ENCODE data around the gene AKTIP. TPM values are rescaled to one million over a fixed set of nuclear protein-coding genes. Genes with fewer than 3 reads are reported as not detected.

AKTIP gene
- total RNA-seq, 1 experiment from 2014 or later = 26.1 TPM

DNA sequence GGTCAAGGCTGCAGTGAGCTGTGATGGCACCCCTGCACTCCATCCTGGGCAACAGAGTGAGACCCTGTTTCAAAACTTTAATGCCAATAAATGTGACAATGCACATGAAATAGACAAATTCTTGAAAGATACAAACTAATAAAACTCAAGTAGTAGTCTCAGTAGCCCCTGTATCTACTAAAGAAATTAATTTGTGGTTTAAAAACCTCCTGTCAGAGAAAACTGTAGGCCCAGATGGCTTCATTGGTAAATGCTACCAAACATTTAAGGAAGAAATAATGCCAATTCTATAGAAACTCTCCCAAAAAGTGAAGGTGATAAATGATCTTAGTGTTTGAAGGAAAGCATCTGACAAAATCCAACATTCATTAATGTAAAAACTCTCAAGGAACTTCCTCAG, 16.8 kb downstream of the AKTIP start:
- no peaks in the 10 kb centered on the region for H3K27me3 ChIP-seq (ENCODE audit: control insufficient read depth, insufficient read depth, low read length)
- DNase-seq (ENCODE audit: low read depth, low spot score) (no peak), ATAC-seq (no peak)
- CTCF ChIA-PET = no interaction called here
- H3K36me3 ChIP-seq (ENCODE audit: control insufficient read depth, insufficient read depth, low read length) = peaks cover 5% of the 10 kb centered on the region
- in situ Hi-C loops (cut with HindIII; ENCODE audit: low pct_unique_long_range_greater_than_20kb, low sequenced_read_pairs) (no loop called here), intact Hi-C loops (cut with micrococcal nuclease; ENCODE audit: unreplicated experiment) (no loop called here)
- H3K9me3 ChIP-seq (ENCODE audit: control insufficient read depth, insufficient read depth, low read depth, low read length) = no peaks in the 10 kb centered on the region
- TF ChIP-seq POLR2AphosphoS5 (IDR thresholded peaks at IDR 0.05; ENCODE audit: low read depth, low read length) = no peak
- TF ChIP-seq, protein P1, sequence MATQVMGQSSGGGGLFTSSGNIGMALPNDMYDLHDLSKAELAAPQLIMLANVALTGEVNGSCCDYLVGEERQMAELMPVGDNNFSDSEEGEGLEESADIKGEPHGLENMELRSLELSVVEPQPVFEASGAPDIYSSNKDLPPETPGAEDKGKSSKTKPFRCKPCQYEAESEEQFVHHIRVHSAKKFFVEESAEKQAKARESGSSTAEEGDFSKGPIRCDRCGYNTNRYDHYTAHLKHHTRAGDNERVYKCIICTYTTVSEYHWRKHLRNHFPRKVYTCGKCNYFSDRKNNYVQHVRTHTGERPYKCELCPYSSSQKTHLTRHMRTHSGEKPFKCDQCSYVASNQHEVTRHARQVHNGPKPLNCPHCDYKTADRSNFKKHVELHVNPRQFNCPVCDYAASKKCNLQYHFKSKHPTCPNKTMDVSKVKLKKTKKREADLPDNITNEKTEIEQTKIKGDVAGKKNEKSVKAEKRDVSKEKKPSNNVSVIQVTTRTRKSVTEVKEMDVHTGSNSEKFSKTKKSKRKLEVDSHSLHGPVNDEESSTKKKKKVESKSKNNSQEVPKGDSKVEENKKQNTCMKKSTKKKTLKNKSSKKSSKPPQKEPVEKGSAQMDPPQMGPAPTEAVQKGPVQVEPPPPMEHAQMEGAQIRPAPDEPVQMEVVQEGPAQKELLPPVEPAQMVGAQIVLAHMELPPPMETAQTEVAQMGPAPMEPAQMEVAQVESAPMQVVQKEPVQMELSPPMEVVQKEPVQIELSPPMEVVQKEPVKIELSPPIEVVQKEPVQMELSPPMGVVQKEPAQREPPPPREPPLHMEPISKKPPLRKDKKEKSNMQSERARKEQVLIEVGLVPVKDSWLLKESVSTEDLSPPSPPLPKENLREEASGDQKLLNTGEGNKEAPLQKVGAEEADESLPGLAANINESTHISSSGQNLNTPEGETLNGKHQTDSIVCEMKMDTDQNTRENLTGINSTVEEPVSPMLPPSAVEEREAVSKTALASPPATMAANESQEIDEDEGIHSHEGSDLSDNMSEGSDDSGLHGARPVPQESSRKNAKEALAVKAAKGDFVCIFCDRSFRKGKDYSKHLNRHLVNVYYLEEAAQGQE (IDR thresholded peaks at IDR 0.05; ENCODE audit: insufficient read depth in 1 of 2, low read depth in 2 of 2, low read length in 1 of 2) = no peak
- no peak for TF ChIP-seq TCF7L2 (IDR thresholded peaks at IDR 0.05; ENCODE audit: low read depth, low read length)
- no peak for TF ChIP-seq SIN3A (IDR thresholded peaks at IDR 0.05; ENCODE audit: borderline replicate concordance, insufficient read depth, low read depth, low read length)
- TF ChIP-seq CTCF (IDR thresholded peaks at IDR 0.05) = no peak
- no peaks in the 10 kb centered on the region for H3K4me1 ChIP-seq (ENCODE audit: control insufficient read depth, insufficient read depth, low read length)
- no TSS peak for BruUV-seq (replicated peaks)
- H3K4me3 ChIP-seq (ENCODE audit: low read depth in 2 of 2, low read length in 2 of 2) = no peak overlapping the region
- POLR2A ChIA-PET = no interaction called here
- H3K27ac ChIP-seq (ENCODE audit: low read length) = no peak overlapping the region

DNA sequence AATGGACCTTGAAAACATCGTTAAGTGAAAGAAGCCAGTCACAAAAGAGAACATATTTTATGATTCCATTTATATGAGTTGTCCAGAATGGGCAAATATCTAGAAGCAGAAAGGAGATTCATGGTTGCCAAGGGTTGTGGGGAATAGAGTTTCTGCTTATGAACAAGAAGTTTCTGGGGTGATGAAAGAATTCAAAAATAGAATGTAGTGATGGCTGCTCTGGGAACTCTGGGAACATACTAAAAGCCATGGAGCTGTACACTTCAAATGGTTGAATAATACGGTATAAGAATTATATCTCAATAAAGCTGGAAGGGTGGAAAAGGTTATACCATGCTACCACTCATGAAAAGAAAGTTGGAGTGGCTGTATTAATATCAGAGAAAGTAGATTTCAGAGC, 18.5 kb downstream of the AKTIP start:
- TF ChIP-seq TCF7L2 (IDR thresholded peaks at IDR 0.05; ENCODE audit: low read depth, low read length) = no peak
- TF ChIP-seq CTCF (IDR thresholded peaks at IDR 0.05) = no peak
- no peak for TF ChIP-seq POLR2AphosphoS5 (IDR thresholded peaks at IDR 0.05; ENCODE audit: low read depth, low read length)
- no peak for TF ChIP-seq SIN3A (IDR thresholded peaks at IDR 0.05; ENCODE audit: borderline replicate concordance, insufficient read depth, low read depth, low read length)
- TF ChIP-seq, protein P1 (IDR thresholded peaks at IDR 0.05; ENCODE audit: insufficient read depth in 1 of 2, low read depth in 2 of 2, low read length in 1 of 2) = no peak
- in situ Hi-C loops (cut with HindIII; ENCODE audit: low pct_unique_long_range_greater_than_20kb, low sequenced_read_pairs) (no loop called here), intact Hi-C loops (cut with micrococcal nuclease; ENCODE audit: unreplicated experiment) (no loop called here)
- BruUV-seq (replicated peaks) = no TSS peak
- ChIA-PET CTCF (no interaction called here), POLR2A (no interaction called here)
- no peaks in the 10 kb centered on the region for H3K4me1 ChIP-seq (ENCODE audit: control insufficient read depth, insufficient read depth, low read length)
- no peaks in the 10 kb centered on the region for H3K9me3 ChIP-seq (ENCODE audit: control insufficient read depth, insufficient read depth, low read depth, low read length)
- no peaks in the 10 kb centered on the region for H3K27me3 ChIP-seq (ENCODE audit: control insufficient read depth, insufficient read depth, low read length)
- peaks cover 2% of the 10 kb centered on the region; the same call in 1 of the 2 replicates for H3K36me3 ChIP-seq (ENCODE audit: control insufficient read depth, insufficient read depth, low read length)
- H3K4me3 ChIP-seq (ENCODE audit: low read depth in 2 of 2, low read length in 2 of 2) = no peak overlapping the region
- H3K27ac ChIP-seq (ENCODE audit: low read length) = no peak overlapping the region
- DNase-seq (ENCODE audit: low read depth, low spot score) (no peak), ATAC-seq (no peak)

Data from Panc1 (cell line).